UCSD-AML1 (cell line): Measurements from ENCODE around the gene MCCC1.

Experiments
- DNase-seq: peaks from one replicate; lab custom pipeline; 2025; ENCODE audit not compliant: unreplicated experiment; lab: John Stamatoyannopoulos, UW

Gene MCCC1

GRCh38 chr3:182989566-182989965 is 109.7 kb downstream of the MCCC1 start:
- DNase-seq: no peak

- no peak for DNase-seq
Observed at GRCh38 chr3:182986021-182986420, 113.3 kb downstream of the MCCC1 start.

- no peak for DNase-seq
Observed at GRCh38 chr3:182983876-182984275, 115.4 kb downstream of the MCCC1 start.

- no peak for DNase-seq
Observed at GRCh38 chr3:182981038-182981380, 118.3 kb downstream of the MCCC1 start.

- peak; percentile 88 for DNase-seq
Observed at GRCh38 chr3:182980204-182981037, 118.9 kb downstream of the MCCC1 start, which contains the start of gene DCUN1D1. TSS of gene DCUN1D1 (minus strand) at chr3:182980538. CDS start at chr3:182980489, 49 bp downstream.

GRCh38 chr3:182979674-182980191 is 119.6 kb downstream of the MCCC1 start:
- DNase-seq: peak; percentile 56

GRCh38 chr3:182979103-182979673 is 120.1 kb downstream of the MCCC1 start:
- no peak for DNase-seq

GRCh38 chr3:182978387-182978786 is 120.9 kb downstream of the MCCC1 start:
- no peak for DNase-seq

- no peak for DNase-seq
Observed at GRCh38 chr3:182973047-182973446, 126.2 kb downstream of the MCCC1 start.

GRCh38 chr3:182972387-182972786 is 126.9 kb downstream of the MCCC1 start:
- no peak for DNase-seq

- no peak for DNase-seq
Observed at GRCh38 chr3:182971637-182972036, 127.7 kb downstream of the MCCC1 start.

- DNase-seq: no peak
Observed at GRCh38 chr3:182970811-182971418, 128.4 kb downstream of the MCCC1 start.

- no peak for DNase-seq
Observed at GRCh38 chr3:182969853-182970252, 129.4 kb downstream of the MCCC1 start.

- no peak for DNase-seq
Observed at GRCh38 chr3:182969277-182969676, 130.0 kb downstream of the MCCC1 start.

- DNase-seq: peak; percentile 20
Observed at GRCh38 chr3:182967218-182968204, 131.8 kb downstream of the MCCC1 start.

GRCh38 chr3:182965861-182966366 is 133.4 kb downstream of the MCCC1 start:
- no peak for DNase-seq
